HEK293 (cell line): ENCODE measurements around the gene CHMP1B.

ENCODE experiments used
- GFI1B ChIP-seq: fragments of 450-650 bp; formaldehyde crosslinking; IDR thresholded peaks from 2 replicates; pipeline ENCODE4 v1.5.1; 2016; ENCODE audit warnings: missing biosample characterization, missing genetic modification characterization
- HOXC10 ChIP-seq: sonication (generic); formaldehyde crosslinking; IDR thresholded peaks from 2 replicates; pipeline ENCODE4 v1.8.1; 2023; ENCODE audit warnings: mild to moderate bottlenecking, missing genetic modification reagents
- KLF10 ChIP-seq: fragments of 450-650 bp; IDR thresholded peaks from 2 replicates; pipeline ENCODE4 v1.5.1; 2018; ENCODE audit warnings: missing biosample characterization, mild to moderate bottlenecking, missing genetic modification characterization
- KLF9 ChIP-seq: fragments of 450-650 bp; formaldehyde crosslinking; IDR thresholded peaks from 2 replicates; pipeline ENCODE4 v1.5.1; 2016; ENCODE audit warnings: missing biosample characterization, missing genetic modification characterization, low read depth
- MYNN ChIP-seq: fragments of 450-650 bp; formaldehyde crosslinking; IDR thresholded peaks from 2 replicates; pipeline ENCODE4 v1.5.1; 2016; ENCODE audit warnings: missing biosample characterization, missing genetic modification characterization, borderline replicate concordance
- REPIN1 ChIP-seq: fragments of 450-650 bp; formaldehyde crosslinking; IDR thresholded peaks from 2 replicates; pipeline ENCODE4 v1.5.1; 2017; ENCODE audit warnings: missing biosample characterization, missing genetic modification characterization, low read depth
- SALL2 ChIP-seq: fragments of 450-650 bp; formaldehyde crosslinking; IDR thresholded peaks from 2 replicates; pipeline ENCODE4 v1.5.0; 2017; ENCODE audit warnings: missing biosample characterization, mild to moderate bottlenecking, missing genetic modification characterization, borderline replicate concordance
- SP7 ChIP-seq: fragments of 450-650 bp; formaldehyde crosslinking; IDR thresholded peaks from 2 replicates; pipeline ENCODE4 v1.5.1; 2016; ENCODE audit warnings: missing biosample characterization, missing genetic modification characterization
- YY1 ChIP-seq: fragments of 450-650 bp; formaldehyde crosslinking; IDR thresholded peaks from 2 replicates; pipeline ENCODE4 v1.5.1; 2018; ENCODE audit warnings: missing biosample characterization, missing genetic modification characterization
- ZBTB17 ChIP-seq: fragments of 450-650 bp; formaldehyde crosslinking; IDR thresholded peaks from 2 replicates; pipeline ENCODE4 v1.5.1; 2016; ENCODE audit warnings: missing biosample characterization, missing genetic modification characterization
- ZBTB8A ChIP-seq: fragments of 450-650 bp; formaldehyde crosslinking; IDR thresholded peaks from 2 replicates; pipeline ENCODE4 v1.5.1; 2016; ENCODE audit warnings: missing biosample characterization, missing genetic modification characterization
- ZFP69B ChIP-seq: fragments of 450-650 bp; formaldehyde crosslinking; IDR thresholded peaks from 2 replicates; pipeline ENCODE4 v1.5.1; 2016; ENCODE audit warnings: missing biosample characterization, missing genetic modification characterization
- ZIC2 ChIP-seq: fragments of 450-650 bp; formaldehyde crosslinking; IDR thresholded peaks from 2 replicates; pipeline ENCODE4 v1.5.1; 2016; ENCODE audit warnings: missing biosample characterization, missing genetic modification characterization
- ZNF133 ChIP-seq: fragments of 450-650 bp; formaldehyde crosslinking; IDR thresholded peaks from 2 replicates; pipeline ENCODE4 v1.5.1; 2016; ENCODE audit warnings: missing biosample characterization, missing genetic modification characterization
- ZNF175 ChIP-seq: fragments of 450-650 bp; formaldehyde crosslinking; IDR thresholded peaks from 2 replicates; pipeline ENCODE4 v1.5.1; 2016; ENCODE audit warnings: missing biosample characterization, missing genetic modification characterization
- ZNF202 ChIP-seq: fragments of 450-650 bp; formaldehyde crosslinking; IDR thresholded peaks from 2 replicates; pipeline ENCODE4 v1.5.1; 2016; ENCODE audit warnings: missing biosample characterization, missing genetic modification characterization, borderline replicate concordance
- ZNF211 ChIP-seq: fragments of 450-650 bp; formaldehyde crosslinking; IDR thresholded peaks from 2 replicates; pipeline ENCODE4 v1.5.1; 2016; ENCODE audit warnings: low read depth, missing biosample characterization, missing genetic modification characterization
- ZNF26 ChIP-seq: fragments of 450-650 bp; formaldehyde crosslinking; IDR thresholded peaks from 2 replicates; pipeline ENCODE4 v1.5.1; 2016; ENCODE audit warnings: missing biosample characterization, missing genetic modification characterization
- ZNF292 ChIP-seq: fragments of 450-650 bp; formaldehyde crosslinking; IDR thresholded peaks from 2 replicates; pipeline ENCODE4 v1.5.1; 2016; ENCODE audit warnings: low read depth, missing biosample characterization, missing genetic modification characterization, borderline replicate concordance
- ZNF362 ChIP-seq: fragments of 450-650 bp; formaldehyde crosslinking; IDR thresholded peaks from 2 replicates; pipeline ENCODE4 v1.5.1; 2016; ENCODE audit warnings: missing biosample characterization, missing genetic modification characterization
- ZNF404 ChIP-seq: fragments of 450-650 bp; formaldehyde crosslinking; IDR thresholded peaks from 2 replicates; pipeline ENCODE4 v1.5.1; 2017; ENCODE audit warnings: missing biosample characterization, missing genetic modification characterization
- ZNF473 ChIP-seq: fragments of 450-650 bp; formaldehyde crosslinking; IDR thresholded peaks from 2 replicates; pipeline ENCODE4 v1.5.1; 2017; ENCODE audit warnings: missing biosample characterization, missing genetic modification characterization
- ZNF558 ChIP-seq: fragments of 450-650 bp; formaldehyde crosslinking; IDR thresholded peaks from 2 replicates; pipeline ENCODE4 v1.5.1; 2016; ENCODE audit warnings: missing biosample characterization, missing genetic modification characterization
- ZNF660 ChIP-seq: fragments of 450-650 bp; IDR thresholded peaks from 2 replicates; pipeline ENCODE4 v1.5.1; 2018; ENCODE audit warnings: missing biosample characterization, mild to moderate bottlenecking, missing genetic modification characterization
- ZNF768 ChIP-seq: fragments of 450-650 bp; formaldehyde crosslinking; IDR thresholded peaks from 2 replicates; pipeline ENCODE4 v1.5.1; 2018; ENCODE audit warnings: missing biosample characterization, mild to moderate bottlenecking, missing genetic modification characterization
- ZNF791 ChIP-seq: fragments of 450-650 bp; formaldehyde crosslinking; IDR thresholded peaks from 2 replicates; pipeline ENCODE4 v1.5.1; 2016; ENCODE audit warnings: missing biosample characterization, missing genetic modification characterization
- ZNF792 ChIP-seq: fragments of 450-650 bp; formaldehyde crosslinking; IDR thresholded peaks from 2 replicates; pipeline ENCODE4 v1.5.1; 2016; ENCODE audit warnings: missing biosample characterization, missing genetic modification characterization
- ZSCAN4 ChIP-seq: fragments of 450-650 bp; formaldehyde crosslinking; IDR thresholded peaks from 2 replicates; pipeline ENCODE4 v1.5.1; 2017; ENCODE audit warnings: missing biosample characterization, missing genetic modification characterization
- TF ChIP-seq, protein P1 (sequence below): fragments of 450-650 bp; formaldehyde crosslinking; IDR thresholded peaks from 2 replicates; pipeline ENCODE4 v1.5.1; 2016; ENCODE audit warnings: missing biosample characterization, missing genetic modification characterization, borderline replicate concordance
- TF ChIP-seq, protein P2 (sequence below): fragments of 450-650 bp; formaldehyde crosslinking; IDR thresholded peaks from 2 replicates; pipeline ENCODE4 v1.5.1; 2016; ENCODE audit warnings: missing biosample characterization, missing genetic modification characterization

The CHMP1B gene

DNA sequence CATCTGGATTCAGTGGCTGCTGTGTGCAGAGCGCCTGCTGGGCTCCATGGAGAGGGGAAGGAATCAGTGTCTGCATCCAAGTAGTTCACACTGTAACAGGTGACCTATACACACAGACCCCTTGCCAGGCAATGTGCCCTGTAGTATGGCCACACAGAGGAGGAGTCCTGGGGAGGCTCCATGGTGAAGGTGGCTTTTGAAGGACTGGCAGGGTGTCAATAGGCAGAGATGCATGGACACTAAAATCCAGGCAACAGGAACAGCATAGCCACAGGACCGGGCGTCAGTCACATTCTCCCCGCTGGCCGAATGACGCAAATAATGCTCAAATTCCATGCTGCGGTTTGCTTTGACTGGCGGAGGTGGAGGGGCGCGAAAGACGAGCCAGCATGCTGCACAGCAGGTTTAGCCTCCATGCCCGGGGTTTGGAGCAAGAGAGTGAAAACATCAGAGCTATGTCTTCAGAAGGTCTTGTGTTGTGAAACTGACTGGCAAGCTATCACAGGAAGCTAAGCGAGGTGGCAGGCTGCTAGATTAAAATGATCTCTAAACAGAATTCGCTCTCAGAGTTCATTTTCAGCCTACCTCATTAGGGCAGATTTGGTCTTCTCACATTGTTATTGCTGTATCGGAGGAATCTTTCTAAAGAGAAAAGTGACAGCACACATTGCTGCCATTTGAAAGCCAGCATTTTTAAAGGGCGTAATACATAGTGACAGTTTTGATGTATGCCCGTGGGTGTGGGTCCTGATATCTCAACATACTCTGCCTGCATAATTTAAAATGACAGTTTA, 1.2 kb upstream of the CHMP1B start (continued):
- TF ChIP-seq ZNF26 (tag by site-specific recombination) (no peak), ZNF768 (tag by site-specific recombination) (no peak), ZBTB17 (tag by site-specific recombination) (peak; percentile 67), KLF9 (tag by site-specific recombination) (no peak), ZNF473 (tag by site-specific recombination) (no peak), YY1 (tag by site-specific recombination) (no peak; the same call in 1 of the 2 replicates), SALL2 (tag by site-specific recombination) (no peak), ZNF792 (peak; percentile 63; the same call in 1 of the 2 replicates), MYNN (tag by site-specific recombination) (no peak), ZNF404 (tag by site-specific recombination) (no peak), ZBTB8A (tag by site-specific recombination) (peak; percentile 49; the same call in 1 of the 2 replicates), ZNF133 (tag by site-specific recombination) (no peak), ZNF202 (no peak), SP7 (tag by site-specific recombination) (peak; percentile 61), HOXC10 (CRISPR knock-in tag) (no peak), ZNF292 (no peak), ZSCAN4 (no peak), REPIN1 (tag by site-specific recombination) (no peak), ZNF211 (tag by site-specific recombination) (no peak), KLF10 (tag by site-specific recombination) (no peak), ZFP69B (tag by site-specific recombination) (no peak), ZIC2 (peak; percentile 100), ZNF558 (tag by site-specific recombination) (no peak), ZNF175 (tag by site-specific recombination) (no peak), ZNF660 (tag by site-specific recombination) (no peak; the same call in 1 of the 2 replicates), GFI1B (tag by site-specific recombination) (peak; percentile 34; the same call in 1 of the 2 replicates), ZNF791 (tag by site-specific recombination) (no peak), ZNF362 (tag by site-specific recombination) (no peak)
- TF ChIP-seq, protein P1, sequence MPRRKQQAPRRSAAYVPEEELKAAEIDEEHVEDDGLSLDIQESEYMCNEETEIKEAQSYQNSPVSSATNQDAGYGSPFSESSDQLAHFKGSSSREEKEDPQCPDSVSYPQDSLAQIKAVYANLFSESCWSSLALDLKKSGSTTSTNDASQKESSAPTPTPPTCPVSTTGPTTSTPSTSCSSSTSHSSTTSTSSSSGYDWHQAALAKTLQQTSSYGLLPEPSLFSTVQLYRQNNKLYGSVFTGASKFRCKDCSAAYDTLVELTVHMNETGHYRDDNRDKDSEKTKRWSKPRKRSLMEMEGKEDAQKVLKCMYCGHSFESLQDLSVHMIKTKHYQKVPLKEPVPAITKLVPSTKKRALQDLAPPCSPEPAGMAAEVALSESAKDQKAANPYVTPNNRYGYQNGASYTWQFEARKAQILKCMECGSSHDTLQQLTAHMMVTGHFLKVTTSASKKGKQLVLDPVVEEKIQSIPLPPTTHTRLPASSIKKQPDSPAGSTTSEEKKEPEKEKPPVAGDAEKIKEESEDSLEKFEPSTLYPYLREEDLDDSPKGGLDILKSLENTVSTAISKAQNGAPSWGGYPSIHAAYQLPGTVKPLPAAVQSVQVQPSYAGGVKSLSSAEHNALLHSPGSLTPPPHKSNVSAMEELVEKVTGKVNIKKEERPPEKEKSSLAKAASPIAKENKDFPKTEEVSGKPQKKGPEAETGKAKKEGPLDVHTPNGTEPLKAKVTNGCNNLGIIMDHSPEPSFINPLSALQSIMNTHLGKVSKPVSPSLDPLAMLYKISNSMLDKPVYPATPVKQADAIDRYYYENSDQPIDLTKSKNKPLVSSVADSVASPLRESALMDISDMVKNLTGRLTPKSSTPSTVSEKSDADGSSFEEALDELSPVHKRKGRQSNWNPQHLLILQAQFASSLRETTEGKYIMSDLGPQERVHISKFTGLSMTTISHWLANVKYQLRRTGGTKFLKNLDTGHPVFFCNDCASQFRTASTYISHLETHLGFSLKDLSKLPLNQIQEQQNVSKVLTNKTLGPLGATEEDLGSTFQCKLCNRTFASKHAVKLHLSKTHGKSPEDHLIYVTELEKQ (tag by site-specific recombination) = peak; percentile 60; the same call in 1 of the 2 replicates
- TF ChIP-seq, protein P2, sequence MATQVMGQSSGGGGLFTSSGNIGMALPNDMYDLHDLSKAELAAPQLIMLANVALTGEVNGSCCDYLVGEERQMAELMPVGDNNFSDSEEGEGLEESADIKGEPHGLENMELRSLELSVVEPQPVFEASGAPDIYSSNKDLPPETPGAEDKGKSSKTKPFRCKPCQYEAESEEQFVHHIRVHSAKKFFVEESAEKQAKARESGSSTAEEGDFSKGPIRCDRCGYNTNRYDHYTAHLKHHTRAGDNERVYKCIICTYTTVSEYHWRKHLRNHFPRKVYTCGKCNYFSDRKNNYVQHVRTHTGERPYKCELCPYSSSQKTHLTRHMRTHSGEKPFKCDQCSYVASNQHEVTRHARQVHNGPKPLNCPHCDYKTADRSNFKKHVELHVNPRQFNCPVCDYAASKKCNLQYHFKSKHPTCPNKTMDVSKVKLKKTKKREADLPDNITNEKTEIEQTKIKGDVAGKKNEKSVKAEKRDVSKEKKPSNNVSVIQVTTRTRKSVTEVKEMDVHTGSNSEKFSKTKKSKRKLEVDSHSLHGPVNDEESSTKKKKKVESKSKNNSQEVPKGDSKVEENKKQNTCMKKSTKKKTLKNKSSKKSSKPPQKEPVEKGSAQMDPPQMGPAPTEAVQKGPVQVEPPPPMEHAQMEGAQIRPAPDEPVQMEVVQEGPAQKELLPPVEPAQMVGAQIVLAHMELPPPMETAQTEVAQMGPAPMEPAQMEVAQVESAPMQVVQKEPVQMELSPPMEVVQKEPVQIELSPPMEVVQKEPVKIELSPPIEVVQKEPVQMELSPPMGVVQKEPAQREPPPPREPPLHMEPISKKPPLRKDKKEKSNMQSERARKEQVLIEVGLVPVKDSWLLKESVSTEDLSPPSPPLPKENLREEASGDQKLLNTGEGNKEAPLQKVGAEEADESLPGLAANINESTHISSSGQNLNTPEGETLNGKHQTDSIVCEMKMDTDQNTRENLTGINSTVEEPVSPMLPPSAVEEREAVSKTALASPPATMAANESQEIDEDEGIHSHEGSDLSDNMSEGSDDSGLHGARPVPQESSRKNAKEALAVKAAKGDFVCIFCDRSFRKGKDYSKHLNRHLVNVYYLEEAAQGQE = no peak
